ENCODE results near the gene FCRL5.

FCRL5 gene

DNA sequence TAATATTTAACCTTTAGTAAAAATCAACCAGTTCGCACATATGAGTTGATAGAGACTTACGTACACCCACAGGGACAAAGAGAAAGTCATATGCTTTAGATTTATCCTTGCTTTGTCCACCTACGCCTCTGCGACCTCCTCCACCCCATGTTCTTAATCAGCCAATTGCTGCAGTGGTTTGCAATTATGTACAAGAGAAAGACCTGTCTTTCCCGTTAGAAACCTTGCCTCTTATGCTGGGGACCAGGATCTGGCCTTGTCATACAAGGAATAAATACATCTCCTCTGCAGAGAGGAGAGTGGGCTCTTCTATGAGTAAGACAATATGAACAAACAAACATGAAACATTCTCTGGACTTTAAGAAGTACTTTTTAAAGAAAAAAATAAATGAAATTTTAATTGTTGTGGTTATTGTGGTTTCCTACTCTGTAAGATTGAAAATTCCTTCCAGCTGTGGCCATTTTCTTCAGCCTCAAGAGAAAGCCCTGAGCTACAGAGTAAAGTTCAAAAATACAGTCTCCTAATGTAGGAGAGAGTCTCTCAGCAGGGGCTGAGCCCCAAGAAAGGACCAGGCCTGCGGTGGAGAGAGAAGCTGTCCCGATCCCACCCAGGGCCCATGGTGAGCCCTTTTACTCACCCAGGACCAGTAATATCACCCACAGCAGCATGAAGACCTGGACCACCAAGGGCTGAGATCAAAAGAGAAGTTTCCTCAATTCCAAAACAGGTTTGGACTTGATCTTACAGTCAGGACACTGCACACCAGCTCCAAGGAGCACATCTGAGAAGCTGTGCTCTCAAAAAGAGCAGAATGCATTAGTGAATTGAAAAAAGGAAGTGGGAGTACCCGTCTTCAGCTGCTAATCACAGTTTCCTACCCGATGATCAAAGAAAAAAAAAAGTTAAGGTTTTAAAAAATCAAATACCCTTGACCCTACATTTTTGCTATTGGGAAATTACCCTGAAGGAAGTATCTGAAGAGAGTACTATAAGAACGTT, at the start of gene FCRL5:
Gene FCRL5, minus strand, starts transcription at position 822 of the 1,000 bp plus-strand sequence. Its CDS starts 153 bp downstream, at position 669.
- no peaks in the 10 kb centered on the region for H3K4me1 ChIP-seq (ENCODE audit: control insufficient read depth in 5 of 5, insufficient read depth in 5 of 5, low read length in 5 of 5)
- H3K27ac ChIP-seq (ENCODE audit: low read depth, low read length) = no peak within 1 kb of the TSS
- H3K9me3 ChIP-seq (ENCODE audit: control insufficient read depth in 5 of 5, low read length in 5 of 5) = no peaks in the 10 kb centered on the region
- no peaks in the 10 kb centered on the region for H3K36me3 ChIP-seq (ENCODE audit: control insufficient read depth in 5 of 5, insufficient read depth in 5 of 5, low read length in 5 of 5)
- no peak within 1 kb of the TSS for H3K4me3 ChIP-seq (ENCODE audit: low read depth in 1 of 5, low read length in 5 of 5)
- no peak within 1 kb of the TSS for H3K9ac ChIP-seq (ENCODE audit: low read length in 5 of 5)
- H3K27me3 ChIP-seq (ENCODE audit: control insufficient read depth in 5 of 5, insufficient read depth in 4 of 5, low read length in 5 of 5) = no peaks in the 10 kb centered on the region

- Histone ChIP-seq H3K36me3 (ENCODE audit: control insufficient read depth in 5 of 5, insufficient read depth in 5 of 5, low read length in 5 of 5) (no peaks in the 10 kb centered on the region), H3K9ac (ENCODE audit: low read length in 5 of 5) (no peak overlapping the region), H3K9me3 (ENCODE audit: control insufficient read depth in 5 of 5, low read length in 5 of 5) (no peaks in the 10 kb centered on the region), H3K4me1 (ENCODE audit: control insufficient read depth in 5 of 5, insufficient read depth in 5 of 5, low read length in 5 of 5) (peaks cover 0 to 8% (median 0%) of the 10 kb centered on the region in 5 donors), H3K27ac (ENCODE audit: low read depth, low read length) (no peak overlapping the region), H3K27me3 (ENCODE audit: control insufficient read depth in 5 of 5, insufficient read depth in 4 of 5, low read length in 5 of 5) (peaks cover 0 to 5% (median 0%) of the 10 kb centered on the region in 5 donors), H3K4me3 (ENCODE audit: low read depth in 1 of 5, low read length in 5 of 5) (no peak overlapping the region)
Measured at GRCh38 chr1:157600236-157600635, 47.9 kb upstream of the FCRL5 start.

GRCh38 chr1:157597959-157598667, 45.8 kb upstream of the FCRL5 start, which contains the start of gene FCRL4:
Gene FCRL4, minus strand, starts transcription at chr1:157598085. Its CDS starts 141 bp downstream, at chr1:157597944.
- no peak within 1 kb of the TSS for H3K4me3 ChIP-seq (ENCODE audit: low read depth in 1 of 5, low read length in 5 of 5)
- H3K9me3 ChIP-seq (ENCODE audit: control insufficient read depth in 5 of 5, low read length in 5 of 5) = no peaks in the 10 kb centered on the region
- H3K36me3 ChIP-seq (ENCODE audit: control insufficient read depth in 5 of 5, insufficient read depth in 5 of 5, low read length in 5 of 5) = no peaks in the 10 kb centered on the region
- H3K27me3 ChIP-seq (ENCODE audit: control insufficient read depth in 5 of 5, insufficient read depth in 4 of 5, low read length in 5 of 5) = peaks cover 0 to 5% (median 3%) of the 10 kb centered on the region in 5 donors
- no peak within 1 kb of the TSS for H3K27ac ChIP-seq (ENCODE audit: low read depth, low read length)
- H3K4me1 ChIP-seq (ENCODE audit: control insufficient read depth in 5 of 5, insufficient read depth in 5 of 5, low read length in 5 of 5) = peaks cover 0 to 9% (median 0%) of the 10 kb centered on the region in 5 donors
- H3K9ac ChIP-seq (ENCODE audit: low read length in 5 of 5) = no peak within 1 kb of the TSS

DNA sequence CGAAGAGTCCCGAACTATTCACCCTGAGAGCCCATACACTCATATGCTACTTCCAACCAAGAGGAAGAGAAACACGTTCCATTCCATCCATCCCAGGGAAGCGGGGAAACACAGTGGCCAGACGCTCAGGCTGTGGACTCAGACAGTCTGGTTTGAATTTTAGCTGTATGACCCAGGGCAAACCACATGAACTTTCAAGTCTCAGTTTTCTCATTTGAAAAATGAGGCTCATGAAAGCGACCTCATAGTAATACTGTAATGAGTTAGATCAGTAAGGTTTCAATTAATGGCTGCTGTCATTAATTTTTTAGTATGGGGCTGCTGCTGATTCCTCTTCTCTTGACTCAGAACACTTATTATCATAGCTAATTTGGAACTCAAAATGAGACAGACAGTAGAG, 44.1 kb upstream of the FCRL5 start:
- Histone ChIP-seq H3K27me3 (ENCODE audit: control insufficient read depth in 5 of 5, insufficient read depth in 4 of 5, low read length in 5 of 5) (peaks cover 0 to 6% (median 3%) of the 10 kb centered on the region in 5 donors), H3K4me3 (ENCODE audit: low read depth in 1 of 5, low read length in 5 of 5) (no peak overlapping the region), H3K36me3 (ENCODE audit: control insufficient read depth in 5 of 5, insufficient read depth in 5 of 5, low read length in 5 of 5) (no peaks in the 10 kb centered on the region), H3K9ac (ENCODE audit: low read length in 5 of 5) (no peak overlapping the region), H3K4me1 (ENCODE audit: control insufficient read depth in 5 of 5, insufficient read depth in 5 of 5, low read length in 5 of 5) (peaks cover 0 to 9% (median 0%) of the 10 kb centered on the region in 5 donors), H3K27ac (ENCODE audit: low read depth, low read length) (no peak overlapping the region), H3K9me3 (ENCODE audit: control insufficient read depth in 5 of 5, low read length in 5 of 5) (no peaks in the 10 kb centered on the region)

GRCh38 chr1:157595356-157595755, 43.0 kb upstream of the FCRL5 start:
- Histone ChIP-seq H3K9me3 (ENCODE audit: control insufficient read depth in 5 of 5, low read length in 5 of 5) (no peaks in the 10 kb centered on the region), H3K36me3 (ENCODE audit: control insufficient read depth in 5 of 5, insufficient read depth in 5 of 5, low read length in 5 of 5) (no peaks in the 10 kb centered on the region), H3K27ac (ENCODE audit: low read depth, low read length) (no peak overlapping the region), H3K4me3 (ENCODE audit: low read depth in 1 of 5, low read length in 5 of 5) (no peak overlapping the region), H3K27me3 (ENCODE audit: control insufficient read depth in 5 of 5, insufficient read depth in 4 of 5, low read length in 5 of 5) (peaks cover 0 to 9% (median 3%) of the 10 kb centered on the region in 5 donors), H3K4me1 (ENCODE audit: control insufficient read depth in 5 of 5, insufficient read depth in 5 of 5, low read length in 5 of 5) (peaks cover 0 to 9% (median 0%) of the 10 kb centered on the region in 5 donors), H3K9ac (ENCODE audit: low read length in 5 of 5) (no peak overlapping the region)

DNA sequence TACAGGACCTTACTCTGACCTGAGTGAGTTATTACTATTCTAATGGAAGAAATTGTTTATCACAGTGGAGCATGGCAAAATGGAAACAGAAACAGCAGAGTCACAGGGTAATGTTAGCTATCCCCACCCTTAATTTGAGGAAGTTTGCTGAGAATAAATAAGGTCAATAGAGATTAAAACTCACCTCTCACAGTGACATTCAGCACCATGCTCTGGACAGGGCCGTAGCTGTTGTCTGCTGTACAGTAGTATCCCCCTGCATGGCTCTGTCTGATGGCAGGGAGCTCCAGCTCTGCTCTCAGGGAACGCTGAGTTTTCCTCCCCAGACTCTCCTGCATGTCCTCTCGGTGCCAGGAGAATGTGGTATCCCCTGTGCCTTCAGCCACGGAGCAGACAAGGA, 33.7 kb upstream of the FCRL5 start:
- Histone ChIP-seq H3K9me3 (ENCODE audit: control insufficient read depth in 5 of 5, low read length in 5 of 5) (peaks cover 0 to 10% (median 3%) of the 10 kb centered on the region in 5 donors), H3K9ac (ENCODE audit: low read length in 5 of 5) (no peak overlapping the region), H3K36me3 (ENCODE audit: control insufficient read depth in 5 of 5, insufficient read depth in 5 of 5, low read length in 5 of 5) (no peaks in the 10 kb centered on the region), H3K4me1 (ENCODE audit: control insufficient read depth in 5 of 5, insufficient read depth in 5 of 5, low read length in 5 of 5) (no peaks in the 10 kb centered on the region), H3K27ac (ENCODE audit: low read depth, low read length) (no peak overlapping the region), H3K4me3 (ENCODE audit: low read depth in 1 of 5, low read length in 5 of 5) (no peak overlapping the region), H3K27me3 (ENCODE audit: control insufficient read depth in 5 of 5, insufficient read depth in 4 of 5, low read length in 5 of 5) (peaks cover 0 to 23% (median 9%) of the 10 kb centered on the region in 5 donors)

DNA sequence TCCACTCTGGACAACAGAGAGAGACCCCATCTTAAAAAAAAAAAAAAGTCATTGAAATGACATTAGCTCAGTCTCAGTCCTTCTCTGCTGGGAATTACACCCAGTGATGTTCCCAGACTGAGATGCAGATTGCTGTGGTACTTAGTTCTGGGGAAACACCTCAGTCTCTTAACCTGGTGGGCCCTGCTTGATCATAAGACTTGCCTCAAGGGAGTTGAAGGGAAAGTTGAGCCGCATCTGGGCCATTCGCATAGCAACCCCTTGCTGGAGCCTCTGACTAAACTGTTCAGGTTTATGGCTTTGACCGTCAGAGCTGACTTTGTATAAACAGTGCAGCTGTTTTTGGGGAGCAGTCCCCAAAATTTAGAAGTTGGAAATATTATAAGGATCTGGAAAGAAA, 32.2 kb upstream of the FCRL5 start:
- peaks cover 0 to 16% (median 7%) of the 10 kb centered on the region in 5 donors for H3K27me3 ChIP-seq (ENCODE audit: control insufficient read depth in 5 of 5, insufficient read depth in 4 of 5, low read length in 5 of 5)
- H3K9me3 ChIP-seq (ENCODE audit: control insufficient read depth in 5 of 5, low read length in 5 of 5) = peaks cover 0 to 10% (median 3%) of the 10 kb centered on the region in 5 donors
- H3K4me3 ChIP-seq (ENCODE audit: low read depth in 1 of 5, low read length in 5 of 5) = no peak overlapping the region
- H3K4me1 ChIP-seq (ENCODE audit: control insufficient read depth in 5 of 5, insufficient read depth in 5 of 5, low read length in 5 of 5) = no peaks in the 10 kb centered on the region
- H3K9ac ChIP-seq (ENCODE audit: low read length in 5 of 5) = no peak overlapping the region
- H3K27ac ChIP-seq (ENCODE audit: low read depth, low read length) = no peak overlapping the region
- H3K36me3 ChIP-seq (ENCODE audit: control insufficient read depth in 5 of 5, insufficient read depth in 5 of 5, low read length in 5 of 5) = no peaks in the 10 kb centered on the region

GRCh38 chr1:157580828-157581210, 28.5 kb upstream of the FCRL5 start:
- Histone ChIP-seq H3K9ac (ENCODE audit: low read length in 5 of 5) (no peak overlapping the region), H3K4me3 (ENCODE audit: low read depth in 1 of 5, low read length in 5 of 5) (no peak overlapping the region), H3K36me3 (ENCODE audit: control insufficient read depth in 5 of 5, insufficient read depth in 5 of 5, low read length in 5 of 5) (no peaks in the 10 kb centered on the region), H3K4me1 (ENCODE audit: control insufficient read depth in 5 of 5, insufficient read depth in 5 of 5, low read length in 5 of 5) (no peaks in the 10 kb centered on the region), H3K27ac (ENCODE audit: low read depth, low read length) (no peak overlapping the region), H3K9me3 (ENCODE audit: control insufficient read depth in 5 of 5, low read length in 5 of 5) (peaks cover 0 to 10% (median 3%) of the 10 kb centered on the region in 5 donors), H3K27me3 (ENCODE audit: control insufficient read depth in 5 of 5, insufficient read depth in 4 of 5, low read length in 5 of 5) (peaks cover 0 to 2% (median 0%) of the 10 kb centered on the region in 5 donors)

GRCh38 chr1:157580179-157580827, 28.0 kb upstream of the FCRL5 start:
- Histone ChIP-seq H3K27ac (ENCODE audit: low read depth, low read length) (no peak overlapping the region), H3K4me1 (ENCODE audit: control insufficient read depth in 5 of 5, insufficient read depth in 5 of 5, low read length in 5 of 5) (no peaks in the 10 kb centered on the region), H3K27me3 (ENCODE audit: control insufficient read depth in 5 of 5, insufficient read depth in 4 of 5, low read length in 5 of 5) (no peaks in the 10 kb centered on the region), H3K4me3 (ENCODE audit: low read depth in 1 of 5, low read length in 5 of 5) (no peak overlapping the region), H3K9me3 (ENCODE audit: control insufficient read depth in 5 of 5, low read length in 5 of 5) (peaks cover 0 to 10% (median 3%) of the 10 kb centered on the region in 5 donors), H3K36me3 (ENCODE audit: control insufficient read depth in 5 of 5, insufficient read depth in 5 of 5, low read length in 5 of 5) (no peaks in the 10 kb centered on the region), H3K9ac (ENCODE audit: low read length in 5 of 5) (no peak overlapping the region)
